Activated effector memory CD4-positive, alpha-beta T cell treated with anti-CD3 and anti-CD28 coated beads, Interleukin-2, amount 50 U/mL, for 16 hours (primary cell): ENCODE data around the gene P4HA1.
"Not testable (repeated sequence)": the region's sequence is repeated elsewhere in the genome, so short reads cannot be mapped to it uniquely, and the experiment has no call there.

Experiments used
- DNase-seq: peaks from one replicate; pipeline ENCODE4 v3.0.0-alpha.2; 2020

Gene P4HA1

DNA sequence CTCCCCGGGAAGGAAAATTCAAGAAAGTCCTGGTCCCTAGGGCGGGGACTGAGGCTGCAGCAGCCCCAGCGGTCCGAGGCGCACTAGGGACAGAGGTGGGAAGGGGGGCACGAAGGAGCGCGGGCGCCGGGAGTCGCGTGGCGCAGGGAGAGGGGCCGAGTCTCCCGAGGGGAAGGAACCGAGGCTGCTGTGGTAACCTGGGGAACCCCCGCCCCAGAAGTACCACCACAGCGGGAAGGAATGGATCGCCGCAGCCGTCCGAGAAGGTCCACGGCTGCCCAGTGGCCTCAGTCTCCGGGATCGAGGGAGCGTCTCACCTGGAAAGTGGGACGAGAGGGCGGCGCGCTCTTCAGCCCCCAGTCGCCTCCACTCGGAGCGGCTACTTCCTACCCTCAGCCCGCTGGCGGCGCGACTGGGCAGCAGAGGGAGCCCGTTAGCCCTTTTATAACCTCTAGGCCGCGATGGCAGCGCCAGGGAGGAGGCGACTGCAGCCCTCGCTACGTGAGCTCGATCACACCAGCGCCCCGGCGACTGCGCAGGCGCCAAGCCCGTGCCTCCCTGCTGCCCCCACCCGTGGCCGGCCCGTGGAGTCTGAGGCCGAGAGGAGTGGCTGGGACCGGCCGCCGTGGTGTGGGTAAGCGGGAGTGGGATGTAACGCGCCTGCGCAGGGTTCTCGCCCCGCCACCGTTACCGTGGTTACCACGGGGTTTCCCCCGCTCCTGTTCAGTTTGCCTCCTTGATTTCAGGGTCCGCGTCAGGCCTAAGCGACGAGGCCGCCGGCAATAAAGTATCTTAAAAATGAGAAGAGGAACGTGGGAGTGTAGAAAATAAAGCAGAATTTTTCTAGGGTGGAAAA, at the start of gene P4HA1:
Gene P4HA1 (minus strand): TSS at position 418 of the 856 bp plus-strand sequence. CDS start 21,983 bp downstream, outside the sequence.
- peak; percentile 99 for DNase-seq

DNA sequence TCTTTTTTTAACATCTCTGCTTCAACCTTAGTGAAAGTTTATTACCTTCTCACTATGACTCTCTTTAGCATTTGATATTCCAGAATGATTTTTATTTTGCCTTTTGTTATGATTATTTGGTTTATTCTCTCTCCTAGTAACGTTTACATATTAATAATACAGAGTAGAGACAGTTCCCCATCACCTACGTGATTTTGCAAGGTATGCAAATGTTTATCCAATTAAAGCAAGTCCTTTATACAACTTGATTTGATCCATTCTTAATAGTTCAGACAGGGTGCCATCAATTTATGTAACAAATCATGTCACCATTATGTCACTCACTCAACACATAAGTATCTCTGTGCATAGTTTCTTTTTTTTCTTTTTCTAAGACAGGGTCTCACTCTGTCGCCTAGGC, 44.9 kb upstream of the P4HA1 start:
- DNase-seq = no peak

DNA sequence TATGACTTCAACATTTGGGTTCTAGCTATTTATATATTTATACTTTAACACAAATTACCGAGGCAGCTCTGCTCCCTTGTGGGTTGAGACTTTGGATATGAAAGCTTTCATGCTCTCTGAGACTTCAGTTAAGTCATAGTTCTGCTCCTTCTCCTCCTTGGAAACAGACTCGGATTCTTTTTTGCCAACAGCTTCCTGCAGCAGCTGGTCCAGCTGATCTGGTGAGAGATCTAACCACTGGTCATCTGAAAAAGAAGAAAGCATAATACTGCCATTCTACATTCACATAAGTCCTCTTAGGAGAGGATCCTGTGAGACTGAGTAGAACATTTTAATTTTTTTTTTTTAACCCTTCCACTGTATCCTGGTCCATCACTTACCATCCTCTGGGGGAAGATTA, 42.6 kb upstream of the P4HA1 start:
- DNase-seq = no peak

DNA sequence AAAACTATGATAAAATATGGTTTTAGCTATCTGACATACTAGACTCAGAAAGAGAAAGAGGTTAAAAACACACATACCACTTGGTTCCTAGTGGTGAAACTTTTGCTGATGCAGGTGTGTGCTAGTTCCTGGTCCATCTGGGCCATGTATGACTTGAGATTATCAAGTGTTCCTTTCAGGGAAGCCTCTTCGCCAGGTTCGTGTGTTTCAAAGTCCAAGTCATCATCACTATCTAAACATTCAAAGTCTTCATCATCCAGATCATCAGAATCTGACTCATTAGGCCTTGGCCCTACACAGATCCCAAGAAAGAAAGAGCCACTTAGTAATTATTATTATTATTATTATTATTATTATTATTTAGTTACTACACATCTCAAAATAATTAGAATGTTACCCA, 40.0 kb upstream of the P4HA1 start:
- DNase-seq = no peak

DNA sequence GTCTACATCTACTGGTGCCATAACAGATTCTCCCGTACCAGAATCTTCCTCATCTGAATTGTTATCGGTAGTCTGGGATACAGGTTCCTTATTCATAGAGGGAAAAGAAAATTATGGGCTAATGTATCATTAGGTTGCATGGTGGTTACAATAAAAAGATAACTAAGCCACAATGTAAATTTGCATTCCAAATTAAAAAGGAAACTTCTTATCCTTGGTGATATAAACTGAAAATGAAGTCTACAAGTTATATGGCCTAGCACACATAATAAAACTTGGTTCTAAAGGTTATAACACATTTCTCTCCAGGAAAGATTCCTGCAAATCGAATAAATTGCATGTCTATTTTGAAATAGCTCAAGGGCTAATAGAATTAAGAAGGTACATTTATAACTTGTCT, 38.1 kb upstream of the P4HA1 start:
- DNase-seq = no peak

DNA sequence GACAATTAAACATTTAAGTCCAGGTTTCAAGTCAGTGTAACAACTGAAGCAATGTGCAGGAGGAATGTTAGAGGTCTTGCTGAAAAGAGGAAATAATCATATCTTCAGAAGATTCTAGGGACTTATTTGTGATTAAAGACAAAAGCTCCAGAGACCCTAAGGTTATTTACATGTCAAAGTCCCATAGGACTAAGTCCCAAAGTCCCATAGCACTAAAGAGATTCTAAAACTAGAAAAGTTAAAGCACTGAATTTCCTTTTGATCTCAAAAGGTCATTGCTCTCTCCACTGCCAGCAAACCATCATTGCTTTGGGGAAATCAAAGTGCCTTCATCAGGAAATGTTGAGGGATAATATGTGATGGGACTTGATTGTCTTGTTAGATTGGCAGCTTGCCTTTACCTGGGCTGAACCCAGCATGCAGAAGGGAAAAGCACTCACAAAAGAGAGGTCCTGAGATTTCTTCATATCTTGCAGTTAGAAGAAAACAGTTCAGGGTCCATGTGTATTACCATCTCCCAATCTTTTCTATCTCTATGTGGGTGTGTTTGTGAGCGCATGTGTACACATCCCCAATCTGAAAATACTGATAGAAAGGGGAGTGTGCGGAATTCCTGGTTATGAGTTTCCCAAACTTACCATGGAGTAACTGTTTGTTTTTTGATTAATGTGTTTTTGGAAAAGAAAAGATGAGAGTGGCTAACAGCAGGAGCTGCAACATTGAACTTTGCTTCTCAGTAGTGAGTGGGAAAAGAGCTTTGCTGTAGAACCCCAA, 35.4 kb upstream of the P4HA1 start:
- DNase-seq = no peak

DNA sequence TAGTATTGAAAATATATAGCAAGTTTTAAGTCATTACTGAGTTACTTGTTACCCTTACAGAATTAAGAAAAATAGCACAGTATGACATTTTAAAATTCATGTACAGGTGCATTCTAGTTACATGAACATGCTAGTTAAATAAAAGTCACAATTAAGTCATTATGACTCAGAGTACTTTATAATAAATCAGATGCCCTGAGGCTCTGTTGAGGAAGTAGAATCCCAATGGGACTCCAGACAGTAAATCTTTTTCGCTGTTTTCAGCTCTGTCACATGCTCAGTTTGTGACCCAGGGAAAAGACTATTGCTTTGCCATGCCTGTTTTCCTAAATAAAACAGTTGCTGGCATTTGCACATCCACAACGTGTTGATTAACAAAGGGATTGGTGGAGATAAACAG, 34.6 kb upstream of the P4HA1 start:
- DNase-seq = no peak

DNA sequence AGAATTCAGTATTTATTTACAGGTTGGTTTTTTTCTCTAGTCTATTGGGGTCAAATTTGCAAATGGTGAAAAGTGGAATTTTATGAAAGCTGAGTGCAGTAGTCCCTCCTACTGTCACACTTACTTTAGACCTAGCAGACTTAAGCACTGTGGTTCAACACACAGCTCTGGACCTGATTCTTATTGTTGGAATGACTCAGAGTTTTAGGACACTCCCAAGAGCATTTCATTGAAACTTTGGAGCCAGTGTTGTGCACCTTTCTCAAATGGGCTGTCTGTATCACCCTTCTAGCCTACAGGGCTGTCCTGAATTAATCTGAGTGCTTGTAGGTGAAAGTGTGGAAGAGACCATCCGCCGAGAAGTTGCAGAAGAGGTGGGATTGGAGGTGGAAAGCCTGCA, 29.7 kb upstream of the P4HA1 start:
- DNase-seq = no peak

DNA sequence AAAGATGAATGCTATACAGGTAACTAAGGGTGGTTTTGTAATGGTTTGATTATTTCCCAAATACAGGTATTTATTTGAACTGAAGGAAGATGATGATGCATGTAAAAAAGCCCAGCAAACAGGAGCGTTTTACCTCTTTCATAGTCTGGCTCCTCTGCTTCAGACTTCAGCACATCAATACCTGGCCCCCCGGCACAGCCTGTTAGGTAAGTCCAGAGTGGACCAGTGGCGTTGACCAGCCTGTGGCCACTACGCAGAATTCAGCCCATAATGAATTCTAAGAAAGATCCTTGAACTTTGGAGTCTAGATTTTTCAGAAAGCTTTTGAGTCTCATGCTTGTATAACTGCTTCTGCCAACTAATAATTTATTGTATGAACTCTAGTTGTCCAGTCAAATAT, 23.3 kb upstream of the P4HA1 start:
- no peak for DNase-seq

DNA sequence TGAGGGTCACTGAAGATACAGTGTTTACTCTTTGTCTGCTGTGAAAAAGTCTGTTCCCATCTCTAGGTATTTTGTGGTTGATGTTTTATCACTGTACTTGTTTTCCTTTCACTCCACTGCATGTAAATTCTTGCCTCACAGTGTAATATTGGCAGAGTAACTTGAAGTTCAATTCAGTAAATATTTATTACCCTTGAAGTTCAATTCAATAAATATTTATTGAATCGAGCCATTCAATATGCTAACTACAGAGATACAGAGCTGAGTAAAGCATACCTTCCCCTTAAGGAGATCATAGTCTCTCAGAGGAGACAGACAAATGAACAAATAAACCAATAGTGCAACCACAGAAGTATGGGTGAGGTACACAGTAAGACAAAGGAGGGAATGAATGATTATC, 22.8 kb upstream of the P4HA1 start:
- no peak for DNase-seq

DNA sequence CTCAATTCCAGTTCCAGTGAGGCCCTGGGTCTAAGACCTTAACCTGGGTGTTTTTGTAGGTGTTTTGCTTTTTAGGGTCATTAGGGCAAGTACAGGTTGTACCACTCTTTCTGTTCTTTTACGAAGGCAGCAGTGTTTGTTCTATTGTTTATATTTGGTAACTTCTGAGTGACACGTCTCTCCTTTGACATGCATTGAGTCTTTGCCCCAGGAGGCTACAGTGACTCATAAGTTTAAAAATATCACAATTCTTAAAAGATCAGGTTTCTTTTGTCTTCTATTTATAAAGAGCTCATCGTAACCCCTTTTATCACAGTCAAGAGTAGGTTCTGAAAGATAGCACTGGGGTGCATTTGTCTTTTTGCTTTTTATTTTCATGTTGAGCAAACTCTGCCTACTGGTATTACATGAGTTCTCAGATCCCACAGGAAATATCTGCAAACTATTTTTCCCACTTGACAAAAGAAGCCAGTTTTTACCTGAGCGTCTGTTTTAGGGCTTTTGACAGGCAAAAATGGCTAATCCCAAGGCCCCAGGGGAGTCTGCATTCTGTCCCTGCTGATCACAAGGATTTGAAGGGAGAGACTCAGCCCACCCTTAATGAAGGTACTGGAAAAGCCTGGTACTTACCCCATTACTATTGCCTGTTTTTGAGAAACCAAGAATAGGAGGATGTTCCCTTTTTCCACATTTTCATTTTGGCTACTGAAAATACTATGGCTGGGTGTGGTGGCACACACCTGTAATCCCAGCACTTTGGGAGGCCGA, 21.5 kb upstream of the P4HA1 start:
- no peak for DNase-seq

DNA sequence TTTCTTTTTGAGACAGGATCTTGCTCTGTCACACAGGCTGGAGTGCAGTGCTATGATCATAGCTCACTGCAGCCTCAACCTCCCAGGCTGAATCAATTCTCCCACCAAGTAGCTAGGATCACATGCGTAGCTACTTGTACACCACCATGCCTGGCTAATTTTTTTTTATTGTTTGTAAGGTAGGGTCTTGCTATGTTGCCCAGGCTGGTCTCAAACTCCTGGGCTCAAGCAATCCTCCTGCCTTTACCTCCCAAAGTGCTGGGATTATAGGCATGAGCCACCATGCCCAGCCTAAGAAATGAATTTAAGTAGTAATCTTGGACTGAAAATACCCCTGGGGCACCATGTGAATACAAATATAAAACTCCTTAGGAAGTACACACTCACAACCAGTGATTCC, 19.4 kb upstream of the P4HA1 start:
- DNase-seq = no peak

DNA sequence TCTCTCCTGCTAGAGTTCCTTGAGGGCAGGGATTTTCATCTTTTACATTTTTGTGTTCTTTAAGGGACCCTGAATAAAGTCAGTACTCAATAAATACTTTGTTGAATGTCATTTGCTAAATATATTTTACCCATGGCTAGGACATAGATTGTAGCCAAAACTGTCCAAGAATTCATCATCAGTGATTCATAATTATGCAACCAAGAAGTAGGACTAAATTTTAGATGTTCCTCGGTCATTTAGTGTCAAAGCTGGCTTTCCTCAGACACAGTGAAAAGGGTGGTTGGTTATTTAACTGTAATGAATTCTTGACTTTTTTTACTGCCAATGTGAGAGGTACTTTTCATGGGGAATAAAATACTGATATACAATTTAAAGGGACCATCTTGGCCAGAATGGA, 16.9 kb upstream of the P4HA1 start:
- no peak for DNase-seq

DNA sequence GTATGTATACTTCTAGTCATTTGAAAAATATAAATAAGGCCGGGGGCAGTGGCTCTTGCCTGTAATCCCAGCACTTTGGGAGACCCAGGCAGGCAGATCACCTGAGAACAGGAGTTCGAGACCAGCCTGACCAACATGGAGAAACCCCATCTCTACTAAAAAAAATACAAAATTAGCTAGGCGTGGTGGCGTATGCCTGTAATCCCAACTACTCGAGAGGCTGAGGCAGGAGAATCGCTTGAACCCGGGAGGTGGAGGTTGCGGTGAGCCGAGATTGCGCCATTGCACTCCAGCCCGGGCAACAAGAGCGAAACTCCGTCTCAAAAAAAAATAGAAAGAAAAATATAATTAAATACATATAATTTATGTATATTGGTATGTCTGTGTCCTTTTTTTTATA, 15.4 kb upstream of the P4HA1 start:
- not testable (repeated sequence) for DNase-seq

DNA sequence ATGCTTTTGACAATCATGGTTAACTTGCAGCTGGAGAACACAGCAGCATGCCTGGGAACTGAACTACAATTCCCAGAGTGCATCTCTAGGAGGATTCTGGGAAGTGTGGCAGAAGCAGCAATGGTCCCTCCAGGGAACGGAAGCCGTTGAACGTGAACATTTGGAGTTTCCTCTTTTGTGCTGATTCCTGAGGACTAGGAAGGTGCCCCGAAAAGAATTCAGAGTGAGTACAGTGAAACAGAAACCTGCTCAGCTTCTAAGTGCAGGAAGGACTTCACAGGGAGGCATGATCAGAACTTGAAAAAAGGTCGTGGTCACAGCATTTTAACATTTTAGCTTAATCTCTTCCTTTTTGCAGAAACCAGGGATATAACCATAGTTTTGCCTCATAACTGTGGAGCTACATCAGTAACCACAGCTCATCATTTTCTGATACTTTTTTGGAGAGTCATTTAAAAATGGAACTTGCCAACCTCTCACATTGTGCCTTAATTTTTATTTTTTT, 13.7 kb upstream of the P4HA1 start, which contains the start of gene NUDT13:
Gene NUDT13 (plus strand): TSS at position 111 of the 505 bp plus-strand sequence. CDS start 3,911 bp downstream, outside the sequence.
- DNase-seq = peak; percentile 78

DNA sequence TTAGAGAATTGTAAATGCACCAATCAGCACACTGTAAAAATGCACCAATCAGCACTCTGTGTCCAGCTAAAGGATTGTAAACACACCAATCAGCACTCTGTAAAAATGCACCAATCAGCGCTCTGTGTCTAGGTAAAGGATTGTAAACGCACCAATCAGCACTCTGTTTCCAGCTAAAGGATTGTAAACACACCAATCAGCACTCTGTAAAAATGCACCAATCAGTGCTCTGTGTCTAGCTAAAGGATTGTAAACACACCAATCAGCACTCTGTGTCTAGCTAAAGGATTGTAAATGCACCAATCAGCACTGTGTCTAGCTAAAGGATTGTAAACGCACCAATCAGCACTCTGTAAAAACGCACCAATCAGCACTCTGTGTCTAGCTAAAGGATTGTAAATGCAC, 12.6 kb upstream of the P4HA1 start:
- not testable (repeated sequence) for DNase-seq

DNA sequence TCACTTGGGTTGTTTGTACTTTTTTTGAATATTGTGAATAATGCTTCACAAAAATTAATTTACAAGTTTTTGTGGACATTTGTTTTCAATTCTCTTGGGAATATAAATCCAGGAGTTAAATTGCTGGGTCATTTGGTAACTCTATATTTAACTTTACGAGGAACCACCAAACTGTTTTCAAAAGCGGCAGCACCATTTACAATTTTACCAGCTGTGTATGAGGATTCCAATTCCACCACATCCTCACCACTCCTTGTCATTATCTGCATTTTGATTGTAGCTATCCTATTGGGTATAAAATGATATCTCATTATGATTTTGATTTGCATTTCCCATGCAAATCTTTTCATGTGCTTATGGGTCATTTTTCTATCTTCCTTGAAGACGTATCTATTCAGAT, 9.6 kb upstream of the P4HA1 start:
- no peak for DNase-seq

DNA sequence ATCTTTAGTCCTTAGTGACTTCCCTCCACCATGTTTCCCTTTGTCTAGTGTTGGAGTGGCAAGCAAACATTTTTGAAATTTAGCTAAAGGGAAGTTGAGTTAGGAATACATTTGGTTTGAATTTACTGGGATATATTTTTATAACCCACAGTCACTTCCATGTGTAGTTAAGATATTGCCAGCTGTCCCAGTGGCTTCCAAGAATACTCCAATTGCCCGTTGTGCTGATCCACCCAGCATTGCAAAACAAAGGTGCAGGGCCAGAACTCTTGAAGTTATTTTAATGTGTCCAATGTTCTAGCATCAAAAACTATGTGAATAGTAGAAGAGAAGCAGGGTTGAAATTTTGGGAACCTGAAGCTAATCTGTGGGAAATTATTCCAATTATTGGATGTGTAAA, 2.5 kb upstream of the P4HA1 start:
- DNase-seq = no peak

DNA sequence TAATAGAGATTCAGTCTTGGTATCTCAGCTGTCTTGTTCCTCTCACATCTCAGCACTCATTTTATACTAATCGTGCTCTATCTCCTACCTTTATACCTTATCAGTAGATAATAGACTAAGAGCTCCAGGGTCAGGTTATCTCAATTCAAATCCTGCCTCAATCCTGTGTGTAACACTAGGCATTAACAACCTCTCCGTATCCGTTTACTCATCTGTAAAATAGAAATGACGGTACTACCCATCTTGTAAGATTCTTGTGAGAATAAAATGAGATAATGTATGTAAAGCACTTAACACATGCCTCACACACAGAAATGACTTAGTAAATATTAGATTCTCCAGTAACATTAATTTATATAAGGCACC, 622 bp upstream of the P4HA1 start:
- no peak for DNase-seq

DNA sequence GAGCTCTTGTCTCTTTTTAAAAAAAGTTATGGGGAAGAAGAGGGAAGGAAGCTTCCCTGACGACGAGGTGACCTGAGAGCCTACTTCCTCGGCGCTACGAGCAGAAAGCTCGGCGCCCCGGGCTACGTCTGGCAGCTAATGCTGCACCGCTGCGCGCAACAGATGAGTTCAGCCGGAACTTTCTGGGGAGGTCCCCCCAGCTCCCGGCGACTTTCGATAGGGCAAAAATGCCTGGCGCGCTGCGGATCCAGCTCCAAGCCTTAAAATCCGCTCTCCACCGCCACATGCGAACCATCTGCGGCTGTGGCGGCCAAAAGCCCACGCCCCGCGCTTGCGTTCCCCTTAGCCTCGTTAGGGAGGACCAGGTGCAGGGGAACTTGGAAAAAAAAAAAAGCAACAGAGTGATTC, 621 bp downstream of the P4HA1 start:
- peak; percentile 89 for DNase-seq

DNA sequence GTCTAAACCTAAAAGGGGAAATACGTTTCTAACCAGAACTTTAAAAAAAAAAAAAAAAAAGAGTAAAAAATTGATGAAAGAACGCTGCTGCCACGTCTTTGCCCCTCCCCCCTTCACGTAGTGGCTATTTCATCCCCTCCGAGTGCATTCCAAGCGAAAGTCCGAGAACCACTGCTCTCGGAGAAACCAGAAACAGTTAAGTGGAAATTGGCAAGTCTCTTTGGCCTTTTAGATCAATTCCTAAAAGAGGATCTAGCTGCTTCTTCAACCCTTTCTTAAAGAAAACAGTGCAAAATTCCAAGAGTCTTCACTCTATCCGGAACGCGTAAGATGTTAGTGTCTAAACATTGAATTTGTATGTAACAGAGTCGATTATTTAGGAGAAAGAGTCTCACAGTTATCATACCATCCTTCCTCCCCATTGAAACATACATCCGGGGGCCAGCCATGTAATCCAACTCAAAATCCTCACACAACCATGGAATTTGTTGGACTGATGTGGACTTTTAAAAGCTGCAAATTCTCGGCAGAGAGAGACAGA, 1.1 kb downstream of the P4HA1 start:
- DNase-seq = peak; percentile 72

DNA sequence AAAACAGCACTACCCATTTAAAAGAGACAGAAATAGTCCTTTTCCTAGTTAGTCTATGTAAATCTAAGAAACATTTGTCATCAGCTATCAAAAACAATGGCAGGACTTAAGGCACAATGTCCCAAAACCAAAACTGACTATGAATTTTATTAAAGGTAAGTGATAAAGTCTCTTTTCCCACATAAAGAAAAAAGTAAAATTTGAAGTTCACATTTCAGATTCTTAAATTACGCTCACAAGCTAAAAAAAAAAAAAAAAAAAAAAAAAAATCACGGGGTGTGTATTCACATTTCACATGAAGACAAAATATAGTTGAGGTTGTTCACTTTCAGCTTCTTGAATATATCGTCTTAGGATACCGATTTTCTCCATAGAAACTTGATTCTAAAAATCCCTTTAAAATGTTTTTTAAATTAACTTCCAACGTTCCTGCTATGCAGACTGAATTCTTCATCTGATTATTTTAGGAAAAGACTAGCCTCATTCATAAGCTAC, 1.6 kb downstream of the P4HA1 start:
- DNase-seq = no peak
